Activated CD8-positive, alpha-beta T cell treated with anti-CD3 and anti-CD28 coated beads for 36 hours (primary cell): Measurements from ENCODE around the gene FAF2. TPM values are rescaled to one million over a fixed set of nuclear protein-coding genes. Genes with fewer than 3 reads are reported as not detected.
A peak's percentile ranks its signal among the peaks of the same experiment; 100 is the strongest.

Experiments used
- ATAC-seq: fragments of 200-7000 bp; cut with Tn5 transposase; one replicate; pipeline ENCODE4 v1.10.0; 2021; ENCODE audit warnings: mild to moderate bottlenecking, moderate library complexity
- CTCF ChIA-PET: fragments of 350-600 bp; sonication (Branson Sonifier 250); formaldehyde crosslinking; loops from one replicate; lab custom pipeline; 2021; ENCODE audit warnings: antibody characterized with exemption; lab: Charles Lee
- POLR2A ChIA-PET: fragments of 350-600 bp; sonication (Branson Sonifier 250); formaldehyde crosslinking; loops from one replicate; lab custom pipeline; 2021; ENCODE audit warnings: antibody characterized with exemption; lab: Charles Lee
- DNase-seq: peaks from one replicate; pipeline ENCODE4 v3.0.0-alpha.2; 2020
- H3K27ac Mint-ChIP-seq: one replicate; pipeline ENCODE4 v1.8.0; 2021; ENCODE audit warnings: mild to moderate bottlenecking, mixed read lengths
- H3K27me3 Mint-ChIP-seq: one replicate; pipeline ENCODE4 v1.8.0; 2021; ENCODE audit warnings: mixed read lengths
- H3K36me3 Mint-ChIP-seq: one replicate; pipeline ENCODE4 v1.8.0; 2021; ENCODE audit warnings: low read depth, mixed read lengths
- H3K4me1 Mint-ChIP-seq: one replicate; pipeline ENCODE4 v1.8.0; 2021; ENCODE audit warnings: low read depth, mixed read lengths
- H3K4me3 Mint-ChIP-seq: one replicate; pipeline ENCODE4 v1.8.0; 2021; ENCODE audit warnings: mild to moderate bottlenecking, moderate library complexity, mixed read lengths
- H3K9me3 Mint-ChIP-seq: one replicate; pipeline ENCODE4 v1.8.0; 2021; ENCODE audit warnings: mixed read lengths
- intact Hi-C: fragments of 100-400 bp; cut with micrococcal nuclease; formaldehyde crosslinking; loops from one replicate; pipeline ENCODE4 v1.10.0; 2022
- total RNA-seq, 2 experiments: library from RNA; stranded (reverse); gene quantifications; one replicate each; pipeline ENCODE4 v1.2.3, GENCODE V29; 2021
- TF ChIP-seq, protein P1 (sequence below): fragments of 200-600 bp; IDR thresholded peaks from one replicate; pipeline ENCODE4 v1.8.0; 2022; ENCODE audit warnings: antibody characterized with exemption, mild to moderate bottlenecking

FAF2 gene
- total RNA-seq, 2 experiments from 2014 or later = 32.6 to 33.0 TPM

GRCh38 chr5:176537554-176538229, 89.5 kb downstream of the FAF2 start:
- H3K36me3 Mint-ChIP-seq = peaks cover 22% of the 10 kb centered on the region
- peak overlapping the region; percentile 86 for H3K4me3 Mint-ChIP-seq
- H3K4me1 Mint-ChIP-seq = peaks cover 70% of the 10 kb centered on the region
- ChIA-PET POLR2A (interaction anchor here (0.7 to 3.8 kb wide), 8 partner anchors 9 to 166 kb away, joined by 3 to 20 read pairs (median 3); partner anchors contain the start of gene CDHR2), CTCF (interaction anchor here (0.7 to 1.8 kb wide), 6 partner anchors 9 to 122 kb away, joined by 3 to 9 read pairs (median 4); partner anchors contain the start of genes CLTB and SNCB)
- ATAC-seq = peak; percentile 70
- H3K27me3 Mint-ChIP-seq = no peaks in the 10 kb centered on the region
- H3K27ac Mint-ChIP-seq = peak overlapping the region; percentile 98
- TF ChIP-seq, protein P1, sequence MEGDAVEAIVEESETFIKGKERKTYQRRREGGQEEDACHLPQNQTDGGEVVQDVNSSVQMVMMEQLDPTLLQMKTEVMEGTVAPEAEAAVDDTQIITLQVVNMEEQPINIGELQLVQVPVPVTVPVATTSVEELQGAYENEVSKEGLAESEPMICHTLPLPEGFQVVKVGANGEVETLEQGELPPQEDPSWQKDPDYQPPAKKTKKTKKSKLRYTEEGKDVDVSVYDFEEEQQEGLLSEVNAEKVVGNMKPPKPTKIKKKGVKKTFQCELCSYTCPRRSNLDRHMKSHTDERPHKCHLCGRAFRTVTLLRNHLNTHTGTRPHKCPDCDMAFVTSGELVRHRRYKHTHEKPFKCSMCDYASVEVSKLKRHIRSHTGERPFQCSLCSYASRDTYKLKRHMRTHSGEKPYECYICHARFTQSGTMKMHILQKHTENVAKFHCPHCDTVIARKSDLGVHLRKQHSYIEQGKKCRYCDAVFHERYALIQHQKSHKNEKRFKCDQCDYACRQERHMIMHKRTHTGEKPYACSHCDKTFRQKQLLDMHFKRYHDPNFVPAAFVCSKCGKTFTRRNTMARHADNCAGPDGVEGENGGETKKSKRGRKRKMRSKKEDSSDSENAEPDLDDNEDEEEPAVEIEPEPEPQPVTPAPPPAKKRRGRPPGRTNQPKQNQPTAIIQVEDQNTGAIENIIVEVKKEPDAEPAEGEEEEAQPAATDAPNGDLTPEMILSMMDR = no peak
- DNase-seq = peak; percentile 99
- intact Hi-C loops = loop anchor here (1.0 kb wide), 2 partner anchors 90 to 148 kb away; no protein-coding TSS in a partner anchor
- H3K9me3 Mint-ChIP-seq = no peaks in the 10 kb centered on the region

DNA sequence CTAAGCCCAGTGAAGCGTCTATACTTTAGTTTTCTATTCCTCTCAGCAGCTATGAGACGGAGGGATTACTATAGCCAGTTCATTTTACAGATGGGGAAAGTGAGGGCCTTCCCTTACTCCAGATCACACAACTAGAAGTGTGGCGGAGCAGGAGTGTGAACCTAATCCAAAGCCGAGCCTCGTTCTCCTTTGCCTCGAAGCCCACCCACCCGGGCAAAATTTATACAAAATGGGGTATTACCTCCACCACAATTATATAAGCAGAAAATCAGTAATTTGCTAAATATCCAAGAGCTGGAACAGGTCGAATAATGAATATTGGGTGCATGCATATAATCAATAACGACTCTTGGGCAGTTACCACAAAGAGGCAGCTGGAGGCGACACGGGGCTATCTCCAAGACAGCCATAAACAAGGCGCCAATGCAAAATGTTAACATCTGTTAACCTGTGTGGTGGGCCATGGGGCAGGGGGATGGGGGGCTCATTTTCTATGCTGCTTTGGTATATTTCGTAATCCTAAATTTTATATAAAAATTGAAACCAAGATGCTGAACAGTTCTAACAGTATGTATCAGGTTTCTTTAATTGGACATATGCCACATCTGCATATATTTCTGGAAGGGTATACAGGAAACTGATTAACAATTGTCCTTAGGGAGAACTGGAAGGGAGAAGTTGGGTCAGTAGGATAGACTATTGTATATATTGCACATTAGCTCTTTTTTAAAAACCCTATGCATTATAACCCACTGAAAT, 90.2 kb downstream of the FAF2 start:
- no peak for DNase-seq
- Mint-ChIP-seq H3K27ac (peak overlapping the region; percentile 98), H3K36me3 (peaks cover 21% of the 10 kb centered on the region), H3K9me3 (no peaks in the 10 kb centered on the region), H3K27me3 (no peaks in the 10 kb centered on the region), H3K4me3 (peak overlapping the region; percentile 86), H3K4me1 (peaks cover 64% of the 10 kb centered on the region)
- TF ChIP-seq, protein P1 = no peak
- ATAC-seq = no peak
- intact Hi-C loops = no loop called here
- POLR2A ChIA-PET = interaction anchor here (0.9 to 3.8 kb wide), 4 partner anchors 10 to 166 kb away, joined by 3 to 16 read pairs (median 3); partner anchors contain the start of gene CDHR2
- CTCF ChIA-PET = interaction anchor here (0.7 to 1.8 kb wide), 4 partner anchors 16 to 122 kb away, joined by 3 to 9 read pairs (median 5); partner anchors contain the start of genes CLTB and SNCB

DNA sequence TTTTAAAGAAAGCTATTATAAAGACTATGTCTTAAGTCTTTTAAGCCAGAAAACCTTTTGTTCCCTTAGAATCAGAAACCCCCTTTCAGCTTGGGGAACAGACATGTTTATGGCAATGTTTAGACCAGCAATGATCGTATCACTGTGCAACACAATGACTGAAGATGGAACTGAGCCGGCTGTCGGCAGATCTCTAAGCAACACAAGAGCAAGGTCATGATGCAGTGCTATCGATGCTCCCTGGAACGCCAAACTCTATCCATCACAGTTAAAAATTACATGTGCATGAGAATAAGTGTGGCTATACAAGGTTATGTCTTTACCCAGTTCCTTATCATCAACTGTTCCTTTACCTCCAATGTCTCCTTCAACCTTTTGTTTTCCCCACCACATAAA, 90.8 kb downstream of the FAF2 start:
- DNase-seq = no peak
- H3K9me3 Mint-ChIP-seq = no peaks in the 10 kb centered on the region
- intact Hi-C loops = no loop called here
- peaks cover 59% of the 10 kb centered on the region for H3K4me1 Mint-ChIP-seq
- ChIA-PET POLR2A (interaction anchor here (1.1 to 3.8 kb wide), 4 partner anchors 11 to 167 kb away, joined by 3 to 16 read pairs (median 4); no protein-coding TSS in a partner anchor), CTCF (interaction anchor here (1.8 kb wide), 1 partner anchor 16 kb away, joined by 9 read pairs; no protein-coding TSS in a partner anchor)
- H3K4me3 Mint-ChIP-seq = no peak overlapping the region
- ATAC-seq = no peak
- H3K27ac Mint-ChIP-seq = peak overlapping the region; percentile 57
- TF ChIP-seq, protein P1 = no peak
- peaks cover 16% of the 10 kb centered on the region for H3K36me3 Mint-ChIP-seq
- no peaks in the 10 kb centered on the region for H3K27me3 Mint-ChIP-seq

DNA sequence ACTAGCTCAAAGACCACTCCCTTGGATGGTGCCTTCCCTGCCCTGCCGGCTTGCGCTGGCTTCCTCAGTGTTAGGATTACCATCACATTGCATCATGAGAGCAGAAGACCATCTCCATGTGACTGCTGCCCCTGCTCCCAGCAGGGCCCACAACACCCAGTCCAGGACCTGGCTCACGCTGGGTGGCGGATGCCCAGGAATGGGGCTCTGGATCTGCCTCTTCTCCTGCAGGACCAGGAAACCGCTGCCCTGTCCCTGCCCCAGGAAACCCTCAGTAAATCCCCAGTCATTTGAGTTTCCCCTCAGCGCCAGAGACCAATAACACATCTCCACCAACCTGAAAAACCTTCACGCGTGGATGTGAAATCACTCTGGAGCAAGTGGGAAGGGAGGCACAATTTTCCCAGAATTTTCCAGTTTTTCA, 92.3 kb downstream of the FAF2 start:
- ChIA-PET POLR2A (interaction anchor here (1.2 to 4.8 kb wide), 2 partner anchors 8 to 10 kb away, joined by 4 to 51 read pairs; no protein-coding TSS in a partner anchor), CTCF (no interaction called here)
- TF ChIP-seq, protein P1 = no peak
- ATAC-seq (no peak), DNase-seq (no peak)
- no peaks in the 10 kb centered on the region for H3K9me3 Mint-ChIP-seq
- peaks cover 4% of the 10 kb centered on the region for H3K36me3 Mint-ChIP-seq
- peak overlapping the region; percentile 84 for H3K4me3 Mint-ChIP-seq
- intact Hi-C loops = no loop called here
- H3K27ac Mint-ChIP-seq = peak overlapping the region; percentile 93
- H3K27me3 Mint-ChIP-seq = no peaks in the 10 kb centered on the region
- peaks cover 58% of the 10 kb centered on the region for H3K4me1 Mint-ChIP-seq
